Measurements from ENCODE around the gene IWS1. TPM values are rescaled to one million over a fixed set of nuclear protein-coding genes. Genes with fewer than 3 reads are reported as not detected.

IWS1 gene
- total RNA-seq, 4 donors from 2014 or later = 36.9 to 43.9 (median 39.6) TPM

DNA sequence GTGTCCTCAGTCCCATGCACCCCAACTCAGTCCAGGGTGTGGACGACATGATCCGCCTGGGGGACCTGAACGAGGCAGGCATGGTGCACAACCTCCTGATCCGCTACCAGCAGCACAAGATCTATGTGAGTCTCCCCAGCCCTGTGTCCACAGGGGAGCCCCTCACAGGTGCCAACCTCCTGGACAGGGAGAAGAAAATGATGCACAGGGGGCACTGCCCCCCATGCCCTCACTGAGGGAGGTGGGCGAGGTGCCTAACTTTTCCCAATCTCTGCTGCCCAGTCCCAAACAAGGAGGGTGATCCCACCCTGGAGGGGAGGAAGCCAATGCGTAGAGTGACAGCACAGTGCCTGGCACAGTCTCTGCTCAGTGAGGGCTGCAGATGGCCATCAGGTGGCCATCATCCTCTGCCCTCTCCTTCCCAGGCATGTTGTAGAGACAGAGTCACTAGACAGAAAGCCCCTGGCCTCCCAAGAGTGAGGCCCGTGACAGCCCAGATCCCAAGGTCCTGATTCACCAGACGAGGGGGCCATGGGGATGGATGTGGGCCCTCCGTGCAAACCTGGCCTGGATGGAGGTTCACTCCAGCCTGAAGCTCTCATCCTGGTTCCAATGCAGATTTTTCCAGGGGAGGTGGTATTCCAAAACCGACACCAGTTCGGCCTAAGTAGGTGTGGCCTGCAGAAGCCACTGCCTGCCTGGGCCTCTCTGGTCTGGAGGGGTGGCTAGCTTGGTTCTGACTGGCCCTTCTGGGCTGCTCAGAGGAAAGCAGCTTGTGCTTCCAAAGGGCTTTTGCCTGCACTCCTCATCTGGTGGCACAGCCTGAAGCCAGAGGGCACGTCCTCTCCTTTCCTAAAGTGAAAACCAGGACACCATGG is 39.2 kb upstream of the IWS1 start:
- H3K36me3 ChIP-seq = no peaks in the 10 kb centered on the region
- WGBS, 2 donors (ENCODE audit: low coverage in 1 of 2) = no CpG with 5 or more reads among the region's 12 CpGs
- H3K27ac ChIP-seq = no peak overlapping the region
- TF ChIP-seq, protein P1, sequence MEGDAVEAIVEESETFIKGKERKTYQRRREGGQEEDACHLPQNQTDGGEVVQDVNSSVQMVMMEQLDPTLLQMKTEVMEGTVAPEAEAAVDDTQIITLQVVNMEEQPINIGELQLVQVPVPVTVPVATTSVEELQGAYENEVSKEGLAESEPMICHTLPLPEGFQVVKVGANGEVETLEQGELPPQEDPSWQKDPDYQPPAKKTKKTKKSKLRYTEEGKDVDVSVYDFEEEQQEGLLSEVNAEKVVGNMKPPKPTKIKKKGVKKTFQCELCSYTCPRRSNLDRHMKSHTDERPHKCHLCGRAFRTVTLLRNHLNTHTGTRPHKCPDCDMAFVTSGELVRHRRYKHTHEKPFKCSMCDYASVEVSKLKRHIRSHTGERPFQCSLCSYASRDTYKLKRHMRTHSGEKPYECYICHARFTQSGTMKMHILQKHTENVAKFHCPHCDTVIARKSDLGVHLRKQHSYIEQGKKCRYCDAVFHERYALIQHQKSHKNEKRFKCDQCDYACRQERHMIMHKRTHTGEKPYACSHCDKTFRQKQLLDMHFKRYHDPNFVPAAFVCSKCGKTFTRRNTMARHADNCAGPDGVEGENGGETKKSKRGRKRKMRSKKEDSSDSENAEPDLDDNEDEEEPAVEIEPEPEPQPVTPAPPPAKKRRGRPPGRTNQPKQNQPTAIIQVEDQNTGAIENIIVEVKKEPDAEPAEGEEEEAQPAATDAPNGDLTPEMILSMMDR (IDR thresholded peaks at IDR 0.05) = no peak
- TF ChIP-seq EP300 (IDR thresholded peaks at IDR 0.05) (no peak), POLR2AphosphoS5 (IDR thresholded peaks at IDR 0.05) (no peak), POLR2A (IDR thresholded peaks at IDR 0.05) (no peak)
- H3K9me3 ChIP-seq = no peaks in the 10 kb centered on the region
- no peak for ATAC-seq
- H3K4me3 ChIP-seq = no peak overlapping the region
- H3K4me1 ChIP-seq = peaks cover 0 to 16% (median 6%) of the 10 kb centered on the region in 3 donors
- H3K27me3 ChIP-seq = peaks cover 3% of the 10 kb centered on the region

DNA sequence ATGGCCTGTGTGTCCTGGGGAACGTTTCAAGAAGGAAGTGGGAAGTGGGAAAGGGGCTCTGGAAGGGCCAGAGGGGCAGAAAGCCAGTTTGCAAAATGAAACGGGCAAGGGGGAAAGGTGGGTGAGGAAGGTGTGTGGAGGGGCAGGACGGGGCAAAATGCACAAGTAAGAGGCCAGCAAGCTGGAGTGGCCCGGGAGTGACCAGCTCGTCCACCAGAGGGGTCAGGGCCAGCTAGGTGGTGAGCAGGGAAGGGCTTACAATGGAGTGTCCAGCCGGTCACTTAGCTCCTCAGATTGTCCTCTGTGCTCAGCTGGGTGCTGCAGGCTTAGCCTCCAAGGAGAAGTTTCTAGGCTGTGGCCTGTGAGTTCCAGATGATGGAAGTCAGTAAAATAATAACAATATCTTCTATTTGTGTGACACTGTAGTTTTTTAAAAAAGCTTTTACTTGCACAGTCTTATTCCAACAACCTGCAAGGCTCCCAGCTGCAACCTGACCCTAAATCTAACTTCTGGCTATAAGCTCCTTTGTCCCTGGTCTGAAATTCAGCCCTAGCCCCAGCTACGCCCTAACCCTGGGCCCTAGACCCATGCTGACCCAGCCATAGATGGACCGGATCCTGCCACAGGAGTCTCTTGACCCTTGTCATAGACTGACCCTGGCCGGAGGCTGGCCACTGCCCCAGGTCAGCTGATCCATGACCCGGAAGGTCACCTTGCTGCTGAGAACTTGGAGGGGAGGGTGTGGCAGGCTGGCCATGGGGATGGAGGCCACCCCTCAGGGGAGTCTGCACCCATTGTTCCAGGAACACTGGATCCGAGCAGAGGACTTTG is 38.4 kb upstream of the IWS1 start:
- Histone ChIP-seq H3K4me3 (no peak overlapping the region), H3K36me3 (no peaks in the 10 kb centered on the region), H3K27ac (no peak overlapping the region), H3K4me1 (peaks cover 0 to 10% (median 5%) of the 10 kb centered on the region in 3 donors), H3K27me3 (peaks cover 3% of the 10 kb centered on the region), H3K9me3 (no peaks in the 10 kb centered on the region)
- WGBS, 2 donors (ENCODE audit: low coverage in 1 of 2) = 80 to 92% methylated on average over 2 to 3 of the region's 11 CpGs
- TF ChIP-seq, protein P1 (IDR thresholded peaks at IDR 0.05) = no peak
- TF ChIP-seq POLR2AphosphoS5 (IDR thresholded peaks at IDR 0.05) = no peak
- no peak for TF ChIP-seq EP300 (IDR thresholded peaks at IDR 0.05)
- TF ChIP-seq POLR2A (IDR thresholded peaks at IDR 0.05) = no peak
- no peak for ATAC-seq

DNA sequence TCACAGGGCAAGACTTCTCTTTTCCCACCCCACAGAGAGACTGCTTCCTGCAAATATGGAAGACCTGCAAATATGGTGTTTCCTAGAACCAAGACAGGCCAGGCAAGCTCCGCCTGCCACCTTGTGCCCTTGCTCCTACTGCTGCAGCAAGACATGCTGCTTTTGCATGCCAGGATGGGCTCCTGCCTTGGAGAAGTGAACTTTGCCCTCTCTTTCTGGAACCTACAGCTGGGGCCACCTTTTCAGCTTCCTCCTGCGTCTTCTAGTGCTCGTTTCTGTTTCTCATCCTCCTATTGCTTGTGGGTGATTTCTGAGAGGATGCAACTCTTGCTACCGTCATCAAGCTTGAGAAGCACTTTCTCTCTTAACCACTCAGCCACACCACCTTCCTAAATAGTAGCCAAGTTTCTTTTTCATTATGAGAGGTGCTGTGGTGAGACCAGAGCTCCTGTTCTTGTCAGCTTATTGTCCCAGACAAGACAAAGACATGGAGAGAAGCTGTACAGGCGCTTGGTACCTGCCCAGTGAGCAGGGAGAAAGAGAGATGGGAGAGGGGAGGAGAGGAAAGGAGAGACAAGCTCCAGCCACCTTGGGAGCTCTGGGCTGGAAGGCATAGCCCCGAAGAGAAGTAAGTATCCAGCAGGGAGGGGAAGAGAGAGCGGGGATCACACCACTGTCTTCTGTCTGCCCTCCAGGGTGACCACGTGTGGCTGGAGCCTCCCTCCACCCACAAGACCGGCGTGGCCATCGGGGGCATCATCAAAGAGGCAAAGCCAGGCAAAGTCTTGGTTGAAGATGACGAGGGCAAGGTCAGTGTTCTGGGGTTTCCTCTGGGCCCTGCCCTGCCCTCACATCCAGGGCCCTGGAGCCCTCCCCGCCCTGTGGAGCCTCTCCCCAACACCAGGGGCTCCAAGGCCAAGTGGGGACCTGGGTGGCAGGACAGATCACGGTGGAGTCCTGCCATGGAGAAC is 37.5 kb upstream of the IWS1 start:
- TF ChIP-seq POLR2AphosphoS5 (IDR thresholded peaks at IDR 0.05) (no peak), POLR2A (IDR thresholded peaks at IDR 0.05) (no peak), EP300 (IDR thresholded peaks at IDR 0.05) (no peak)
- TF ChIP-seq, protein P1 (IDR thresholded peaks at IDR 0.05) = no peak
- peaks cover 3% of the 10 kb centered on the region for H3K27me3 ChIP-seq
- no peak overlapping the region for H3K4me3 ChIP-seq
- peaks cover 0 to 2% (median 0%) of the 10 kb centered on the region in 3 donors for H3K4me1 ChIP-seq
- H3K9me3 ChIP-seq = no peaks in the 10 kb centered on the region
- no peak for ATAC-seq
- H3K36me3 ChIP-seq = no peaks in the 10 kb centered on the region
- H3K27ac ChIP-seq = no peak overlapping the region
- 73 to 77% methylated on average over 5 to 11 of the region's 14 CpGs for WGBS, 2 donors (ENCODE audit: low coverage in 1 of 2)

DNA sequence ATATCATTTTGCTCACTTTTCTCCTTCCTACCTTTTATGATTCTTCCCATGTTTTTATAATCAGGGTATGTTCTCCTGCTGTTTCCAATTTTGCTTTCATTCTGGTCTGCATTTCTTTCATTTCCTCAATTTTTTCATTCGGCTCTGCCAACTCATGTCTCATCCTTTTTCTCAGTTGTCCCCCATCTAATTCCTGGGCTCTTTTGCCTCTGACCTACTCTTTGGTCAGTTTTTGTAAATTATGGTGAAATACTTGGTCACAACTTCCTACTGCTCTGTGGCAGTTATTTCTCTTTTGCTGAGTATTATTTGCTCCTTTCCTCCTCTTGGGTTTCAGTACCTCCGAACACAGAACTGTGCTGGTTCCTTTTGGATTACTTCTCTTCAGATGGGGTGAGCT is 36.6 kb upstream of the IWS1 start:
- no peaks in the 10 kb centered on the region for H3K4me1 ChIP-seq
- H3K9me3 ChIP-seq = no peaks in the 10 kb centered on the region
- no peak overlapping the region for H3K4me3 ChIP-seq
- no peak for ATAC-seq
- 88 to 92% methylated on average over 1 to 2 of the region's 2 CpGs for WGBS, 2 donors (ENCODE audit: low coverage in 1 of 2)
- no peaks in the 10 kb centered on the region for H3K36me3 ChIP-seq
- H3K27me3 ChIP-seq = peaks cover 3% of the 10 kb centered on the region
- no peak for TF ChIP-seq POLR2A (IDR thresholded peaks at IDR 0.05)
- TF ChIP-seq, protein P1 (IDR thresholded peaks at IDR 0.05) = no peak
- no peak for TF ChIP-seq EP300 (IDR thresholded peaks at IDR 0.05)
- TF ChIP-seq POLR2AphosphoS5 (IDR thresholded peaks at IDR 0.05) = no peak
- no peak overlapping the region for H3K27ac ChIP-seq

Measured in gastroesophageal sphincter (tissue), 4 donors.